ENCODE results near the gene IL15RA.
A peak's percentile ranks its signal among the peaks of the same experiment; 100 is the strongest.
"Not testable (repeated sequence)": the region's sequence is repeated elsewhere in the genome, so short reads cannot be mapped to it uniquely, and the experiment has no call there.

Gene IL15RA

GRCh38 chr10:6006546-6006945 lies 29.2 kb upstream of the IL15RA start:
- no peak for DNase-seq (ENCODE audit: low read depth)

- DNase-seq (ENCODE audit: low read depth), result no peak
Observed at GRCh38 chr10:6005856-6006395, 28.6 kb upstream of the IL15RA start.

GRCh38 chr10:6005161-6005804 lies 27.9 kb upstream of the IL15RA start:
- DNase-seq (ENCODE audit: low read depth), result not testable (repeated sequence)

- no peak for DNase-seq (ENCODE audit: low read depth)
Observed at GRCh38 chr10:6002809-6003510, 25.6 kb upstream of the IL15RA start.

GRCh38 chr10:5999440-6000165 lies 22.3 kb upstream of the IL15RA start:
- DNase-seq (ENCODE audit: low read depth), result no peak

- DNase-seq (ENCODE audit: low read depth), result no peak
Observed at GRCh38 chr10:5996696-5997095, 19.4 kb upstream of the IL15RA start.

GRCh38 chr10:5992398-5992797 lies 15.1 kb upstream of the IL15RA start:
- DNase-seq (ENCODE audit: low read depth), result no peak

- no peak for DNase-seq (ENCODE audit: low read depth)
Observed at GRCh38 chr10:5991708-5992107, 14.4 kb upstream of the IL15RA start.

GRCh38 chr10:5989756-5990155 lies 12.4 kb upstream of the IL15RA start:
- DNase-seq (ENCODE audit: low read depth), result no peak

- DNase-seq (ENCODE audit: low read depth), result no peak
Observed at GRCh38 chr10:5988336-5988920, 11.1 kb upstream of the IL15RA start.

- no peak for DNase-seq (ENCODE audit: low read depth)
Observed at GRCh38 chr10:5987747-5988146, 10.4 kb upstream of the IL15RA start.

- DNase-seq (ENCODE audit: low read depth), result no peak
Observed at GRCh38 chr10:5985029-5985428, 7.7 kb upstream of the IL15RA start.

GRCh38 chr10:5983774-5984173 lies 6.4 kb upstream of the IL15RA start:
- no peak for DNase-seq (ENCODE audit: low read depth)

- no peak for DNase-seq (ENCODE audit: low read depth)
Observed at GRCh38 chr10:5981529-5981928, 4.2 kb upstream of the IL15RA start.

- DNase-seq (ENCODE audit: low read depth), result no peak
Observed at GRCh38 chr10:5978230-5978489, 817 bp upstream of the IL15RA start.

GRCh38 chr10:5976512-5977470 lies 552 bp downstream of the IL15RA start:
- peak; percentile 29 for DNase-seq (ENCODE audit: low read depth)

GRCh38 chr10:5975641-5976473 lies 1.5 kb downstream of the IL15RA start:
- peak; percentile 52 for DNase-seq (ENCODE audit: low read depth)

GRCh38 chr10:5973069-5973468 lies 4.3 kb downstream of the IL15RA start:
- no peak for DNase-seq (ENCODE audit: low read depth)

GRCh38 chr10:5971886-5972285 lies 5.5 kb downstream of the IL15RA start:
- no peak for DNase-seq (ENCODE audit: low read depth)

GRCh38 chr10:5971315-5971832 lies 6.0 kb downstream of the IL15RA start:
- peak; percentile 5 for DNase-seq (ENCODE audit: low read depth)
